ENCODE data around the gene STX11.

STX11 gene

GRCh38 chr6:144223686-144224085 lies 73.4 kb downstream of the STX11 start:
- H3K4me3 ChIP-seq (ENCODE audit: low read depth, low read length), result no peak overlapping the region
- TF ChIP-seq CTCF (IDR thresholded peaks at IDR 0.05; ENCODE audit: borderline replicate concordance, insufficient read depth, low read depth, low read length), result no peak

GRCh38 chr6:144231721-144232120 lies 81.4 kb downstream of the STX11 start:
- TF ChIP-seq CTCF (IDR thresholded peaks at IDR 0.05; ENCODE audit: borderline replicate concordance, insufficient read depth, low read depth, low read length), result no peak
- H3K4me3 ChIP-seq (ENCODE audit: low read depth, low read length), result no peak overlapping the region

GRCh38 chr6:144232176-144232831 lies 82.0 kb downstream of the STX11 start:
- no peak for TF ChIP-seq CTCF (IDR thresholded peaks at IDR 0.05; ENCODE audit: borderline replicate concordance, insufficient read depth, low read depth, low read length)
- H3K4me3 ChIP-seq (ENCODE audit: low read depth, low read length), result no peak overlapping the region

GRCh38 chr6:144232832-144233230 lies 82.5 kb downstream of the STX11 start:
- no peak overlapping the region for H3K4me3 ChIP-seq (ENCODE audit: low read depth, low read length)
- no peak for TF ChIP-seq CTCF (IDR thresholded peaks at IDR 0.05; ENCODE audit: borderline replicate concordance, insufficient read depth, low read depth, low read length)

- TF ChIP-seq CTCF (IDR thresholded peaks at IDR 0.05; ENCODE audit: borderline replicate concordance, insufficient read depth, low read depth, low read length), result no peak
- no peak overlapping the region for H3K4me3 ChIP-seq (ENCODE audit: low read depth, low read length)
Observed at GRCh38 chr6:144234399-144234798, 84.1 kb downstream of the STX11 start.

GRCh38 chr6:144234935-144235334 lies 84.6 kb downstream of the STX11 start:
- no peak for TF ChIP-seq CTCF (IDR thresholded peaks at IDR 0.05; ENCODE audit: borderline replicate concordance, insufficient read depth, low read depth, low read length)
- H3K4me3 ChIP-seq (ENCODE audit: low read depth, low read length), result no peak overlapping the region
